Activated T-cell treated with anti-CD3 and anti-CD28 coated beads, Interleukin-2, amount 50 U/mL, for 1 hour (primary cell): ENCODE data around the gene RASSF8.

ENCODE experiments used
- DNase-seq: peaks from one replicate; pipeline ENCODE4 v3.0.0-alpha.2; 2020

Gene RASSF8

DNA sequence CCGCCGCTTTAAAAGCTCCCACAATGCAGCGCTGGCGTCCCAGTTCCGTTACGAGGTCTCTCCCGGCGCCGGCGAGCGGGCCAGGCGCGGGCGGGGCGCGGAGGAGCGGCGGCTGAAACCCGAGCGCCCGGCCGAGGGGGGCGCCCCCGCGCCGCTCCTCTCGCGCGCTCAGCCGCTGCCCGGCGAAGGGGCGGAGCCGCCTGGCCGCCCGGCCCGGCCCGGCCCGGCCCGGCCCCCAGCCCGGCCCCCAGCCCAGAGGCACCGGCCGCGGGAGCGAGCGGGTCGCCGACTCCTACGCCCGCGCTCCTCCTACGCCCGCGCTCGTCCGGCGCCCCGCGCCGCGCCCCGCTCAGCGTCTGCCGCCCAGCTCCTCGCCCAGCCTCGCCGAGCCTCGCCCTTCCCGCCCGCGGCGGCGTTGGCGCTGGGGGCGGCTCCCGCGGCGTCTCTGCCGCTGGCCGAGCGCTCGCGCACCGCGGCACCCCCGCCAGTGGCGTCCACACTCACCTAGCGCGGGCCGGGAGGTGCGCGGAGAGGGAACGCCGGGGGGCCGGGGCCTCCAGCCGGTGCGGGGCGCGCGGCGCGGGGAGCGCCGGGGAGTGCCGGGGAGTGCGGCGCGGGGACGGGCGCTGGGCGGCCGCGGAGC, at the start of gene RASSF8:
TSS of gene RASSF8 (plus strand) at position 255 of the 643 bp plus-strand sequence. CDS start 96,662 bp downstream, outside the sequence.
- peak; percentile 23 for DNase-seq

GRCh38 chr12:25914551-25914950, 43.9 kb upstream of the RASSF8 start:
- DNase-seq, result no peak

DNA sequence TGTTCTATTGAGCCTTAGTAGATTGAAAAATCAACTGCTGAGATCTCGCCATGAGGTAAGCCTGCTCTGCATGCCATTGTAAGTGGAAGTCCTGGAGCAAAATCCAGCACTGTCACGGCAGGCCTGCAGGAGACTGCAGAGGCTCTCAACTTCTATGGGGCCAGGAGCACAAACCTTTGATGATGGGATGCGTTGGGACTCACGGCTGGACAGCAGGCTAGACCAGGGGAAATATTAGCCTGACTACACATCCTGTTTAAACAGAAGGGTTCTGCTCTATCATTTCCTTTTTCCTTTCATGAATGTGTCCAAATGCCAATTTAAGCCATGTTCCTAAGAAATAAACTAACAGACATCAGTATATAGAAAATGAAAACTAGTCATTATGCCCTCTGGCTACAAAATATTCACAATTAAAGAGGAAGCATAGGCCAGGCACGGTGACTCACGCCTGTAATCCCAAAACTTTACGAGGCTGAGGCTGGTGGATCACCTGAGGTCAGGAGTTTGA, 33.9 kb upstream of the RASSF8 start:
- DNase-seq, result no peak

- no peak for DNase-seq
Measured at GRCh38 chr12:25925064-25925463, 33.4 kb upstream of the RASSF8 start.

- DNase-seq, result no peak
Measured at GRCh38 chr12:25926536-25926935, 31.9 kb upstream of the RASSF8 start.

GRCh38 chr12:25929142-25929541, 29.3 kb upstream of the RASSF8 start:
- DNase-seq, result no peak

DNA sequence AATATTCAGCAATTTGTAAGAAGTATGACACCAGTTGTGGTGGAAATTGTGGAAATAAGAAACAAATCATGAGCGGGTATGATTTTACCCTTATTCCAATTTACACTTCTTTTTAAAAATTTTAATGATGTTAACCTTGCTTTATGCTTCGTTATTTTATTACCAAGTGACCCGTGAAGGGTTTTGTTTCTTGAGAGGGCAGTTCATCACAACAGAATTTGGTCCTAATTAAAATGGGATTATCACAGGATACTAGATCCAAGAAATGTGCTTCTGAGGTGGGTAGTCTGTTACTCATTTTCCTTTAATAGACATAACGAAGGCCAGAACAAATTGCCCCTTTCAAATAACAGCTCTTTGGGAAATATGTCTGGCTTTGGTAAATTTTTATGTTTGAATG, 25.5 kb upstream of the RASSF8 start:
- DNase-seq, result no peak

GRCh38 chr12:25934456-25934855, 24.0 kb upstream of the RASSF8 start:
- DNase-seq, result no peak

DNA sequence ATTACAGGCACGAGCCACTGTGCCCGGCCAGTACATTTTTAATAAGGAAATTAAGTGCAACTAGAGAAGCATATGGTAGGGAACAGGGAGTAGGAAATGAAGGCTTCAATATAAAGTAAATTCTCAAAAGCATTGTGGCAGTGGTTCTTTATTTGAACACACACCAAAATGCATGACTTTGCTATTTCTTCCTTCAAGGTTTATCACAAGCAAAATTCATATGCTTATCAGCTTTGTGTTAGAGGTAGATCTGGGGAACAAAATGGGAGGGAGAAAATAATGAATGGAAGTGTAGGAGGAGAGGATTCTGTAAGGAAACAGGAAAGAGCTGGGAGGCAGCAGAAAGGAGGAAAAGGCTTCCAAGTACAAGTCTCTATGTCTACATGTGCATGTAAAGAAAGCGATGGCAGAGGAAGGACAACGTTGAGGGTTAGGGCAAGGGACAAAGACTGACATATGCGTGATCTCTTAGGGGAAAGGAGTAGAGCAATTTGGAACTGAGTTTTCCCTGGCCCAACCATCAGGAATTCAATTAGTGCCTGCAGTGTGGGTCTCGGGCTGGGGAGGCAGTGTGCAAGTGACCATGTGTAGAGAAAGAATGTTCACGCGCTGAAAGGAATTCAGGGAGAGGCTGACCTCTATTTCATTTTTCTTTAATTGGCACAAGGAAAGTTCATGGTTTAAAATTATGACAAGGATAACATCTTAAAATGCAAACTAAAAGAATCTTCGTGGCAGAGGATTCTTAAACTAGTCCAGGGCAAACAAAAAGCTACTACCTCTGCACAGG, 22.9 kb upstream of the RASSF8 start:
- DNase-seq, result no peak

GRCh38 chr12:25937096-25937495, 21.4 kb upstream of the RASSF8 start:
- no peak for DNase-seq

DNA sequence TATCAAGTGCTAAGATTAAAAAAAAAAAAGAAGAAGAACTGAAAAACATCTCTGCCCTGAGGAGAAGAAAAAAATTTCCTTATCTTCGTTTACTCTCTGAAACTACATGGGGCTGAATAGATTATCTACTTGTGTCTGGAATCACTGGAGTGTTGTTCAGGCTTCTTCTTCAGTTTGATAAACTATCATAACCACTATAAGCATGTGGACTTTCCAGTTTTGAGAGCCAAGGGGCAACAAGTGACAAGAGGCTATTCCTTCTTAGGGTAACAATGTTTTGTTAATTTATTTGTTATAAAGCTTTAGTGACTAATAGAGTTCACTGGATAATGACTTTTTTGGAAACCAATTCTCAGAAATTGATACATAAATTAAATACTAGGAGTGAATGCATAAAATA, 19.9 kb upstream of the RASSF8 start:
- DNase-seq, result no peak

GRCh38 chr12:25939606-25940005, 18.9 kb upstream of the RASSF8 start:
- no peak for DNase-seq

DNA sequence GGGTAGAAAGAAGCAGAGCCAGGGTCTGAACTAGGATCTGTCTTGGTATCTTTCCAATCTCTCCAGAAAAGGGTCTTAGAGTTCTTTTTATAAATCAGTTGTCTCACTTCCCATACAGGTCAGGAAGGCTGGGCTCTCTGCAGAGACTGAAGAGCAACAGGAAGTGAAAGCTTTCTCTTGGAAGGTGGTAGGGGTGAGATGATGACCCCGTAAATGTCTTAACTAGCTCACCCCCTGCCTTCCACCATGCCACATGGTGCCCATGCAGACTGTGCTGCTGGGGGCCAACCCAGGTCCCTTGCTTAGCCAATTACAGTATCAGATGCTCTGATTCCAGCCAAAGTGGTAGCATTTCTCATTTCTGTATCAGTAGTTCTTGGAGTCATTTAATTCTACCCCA, 17.6 kb upstream of the RASSF8 start:
- no peak for DNase-seq

- no peak for DNase-seq
Measured at GRCh38 chr12:25942709-25943108, 15.8 kb upstream of the RASSF8 start.

- DNase-seq, result no peak
Measured at GRCh38 chr12:25943940-25944339, 14.5 kb upstream of the RASSF8 start.

- DNase-seq, result no peak
Measured at GRCh38 chr12:25949343-25949742, 9.1 kb upstream of the RASSF8 start.

DNA sequence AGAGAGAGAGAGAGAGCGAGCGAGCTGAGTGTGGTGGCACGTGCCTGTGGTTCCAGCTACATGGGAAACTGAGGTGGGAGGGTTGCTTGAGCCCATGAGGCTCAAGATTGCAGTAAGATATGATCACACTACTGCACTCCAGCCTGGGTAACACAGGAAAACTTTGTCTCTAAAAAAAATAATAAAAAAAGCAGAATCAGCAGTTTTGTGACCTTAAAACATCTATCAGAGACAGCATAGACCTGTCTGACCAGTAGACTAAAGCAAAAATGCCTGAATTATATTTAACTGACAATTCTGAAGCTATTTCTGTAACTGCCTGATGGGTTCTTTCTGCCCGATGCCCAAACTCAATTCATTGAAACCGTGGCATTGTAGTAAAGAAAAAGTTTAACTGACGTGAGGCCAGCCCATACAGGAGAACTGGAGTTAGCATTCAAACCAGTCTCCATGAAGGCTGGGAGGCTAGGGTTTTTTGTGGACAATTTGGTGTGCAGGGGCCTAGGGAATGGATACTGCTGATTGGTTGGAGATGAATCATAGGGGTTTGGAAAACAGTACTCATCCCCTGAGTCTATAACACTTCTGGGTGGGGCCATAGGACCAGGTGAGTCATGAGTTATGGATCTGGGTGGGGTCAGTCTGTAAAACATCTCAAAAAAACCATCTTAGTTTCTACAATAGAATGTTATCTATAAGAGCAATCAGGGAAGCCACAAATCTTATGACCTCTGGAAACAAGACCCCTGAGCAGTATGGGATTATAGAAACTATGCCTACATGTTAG, 8.0 kb upstream of the RASSF8 start:
- DNase-seq, result no peak

GRCh38 chr12:25957793-25958427, 572 bp upstream of the RASSF8 start:
- DNase-seq, result no peak

DNA sequence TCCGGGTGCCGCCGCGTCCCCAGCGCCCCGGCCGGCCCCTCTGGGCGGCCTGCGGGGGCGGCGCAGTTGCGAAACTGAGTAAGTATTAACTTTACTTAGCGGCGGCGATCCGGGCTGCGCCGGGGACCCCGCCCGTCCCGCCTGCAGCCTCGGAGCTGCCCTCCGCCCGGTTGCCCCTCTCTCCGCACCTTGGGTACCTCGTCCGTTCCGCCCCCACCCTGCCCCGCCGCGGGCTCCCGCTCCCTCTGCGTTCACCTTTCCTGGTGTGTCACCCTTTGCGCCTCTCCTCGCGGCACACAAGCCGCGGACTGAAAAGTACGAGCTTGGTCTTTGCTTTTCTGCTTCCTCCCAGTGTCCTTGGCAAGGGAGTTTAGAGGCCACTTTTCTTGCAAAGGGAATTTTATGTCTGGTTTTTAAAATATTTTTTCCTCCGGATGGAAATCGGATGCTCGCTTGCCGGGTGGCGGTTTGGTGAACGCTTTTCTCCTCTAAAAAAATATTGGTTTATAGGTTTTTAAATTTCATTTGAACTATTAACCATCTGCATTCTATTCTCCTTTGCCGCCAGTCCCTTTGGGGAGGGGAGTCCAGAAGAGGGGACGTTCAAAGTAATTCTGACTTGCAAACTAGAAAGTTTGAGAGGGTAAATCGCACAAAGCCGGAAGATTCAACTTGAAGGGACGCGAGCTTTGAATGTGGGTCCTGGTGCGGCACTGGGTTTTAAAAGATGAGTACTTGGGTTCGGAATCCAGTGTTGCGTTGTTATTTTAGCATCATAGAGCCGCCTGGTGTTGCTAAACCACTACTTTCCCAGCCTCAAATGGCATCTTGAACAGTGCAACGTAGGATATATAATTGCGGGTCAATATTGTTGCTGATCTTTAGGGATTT, 834 bp downstream of the RASSF8 start:
- DNase-seq, result no peak

DNA sequence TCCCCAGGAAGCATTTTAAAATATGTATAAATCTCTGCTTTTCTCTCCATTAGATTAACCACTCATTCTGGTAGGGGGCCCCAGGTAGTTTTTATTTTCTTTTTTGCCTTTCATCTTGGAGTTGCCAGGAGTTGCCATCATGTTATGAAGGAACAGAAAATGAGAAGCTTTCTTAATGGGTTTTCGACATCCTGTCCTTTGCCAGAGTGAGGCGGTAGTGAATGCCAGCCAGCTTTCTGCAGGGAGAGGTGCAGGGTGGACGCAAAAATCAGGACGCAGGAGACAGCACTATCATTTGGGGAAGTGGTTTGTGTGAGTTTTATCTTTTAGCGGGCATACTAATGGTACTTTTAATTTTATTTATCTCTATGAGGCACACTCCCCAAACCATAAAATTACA, 1.7 kb downstream of the RASSF8 start:
- no peak for DNase-seq

GRCh38 chr12:25960961-25961360, 2.5 kb downstream of the RASSF8 start:
- no peak for DNase-seq

DNA sequence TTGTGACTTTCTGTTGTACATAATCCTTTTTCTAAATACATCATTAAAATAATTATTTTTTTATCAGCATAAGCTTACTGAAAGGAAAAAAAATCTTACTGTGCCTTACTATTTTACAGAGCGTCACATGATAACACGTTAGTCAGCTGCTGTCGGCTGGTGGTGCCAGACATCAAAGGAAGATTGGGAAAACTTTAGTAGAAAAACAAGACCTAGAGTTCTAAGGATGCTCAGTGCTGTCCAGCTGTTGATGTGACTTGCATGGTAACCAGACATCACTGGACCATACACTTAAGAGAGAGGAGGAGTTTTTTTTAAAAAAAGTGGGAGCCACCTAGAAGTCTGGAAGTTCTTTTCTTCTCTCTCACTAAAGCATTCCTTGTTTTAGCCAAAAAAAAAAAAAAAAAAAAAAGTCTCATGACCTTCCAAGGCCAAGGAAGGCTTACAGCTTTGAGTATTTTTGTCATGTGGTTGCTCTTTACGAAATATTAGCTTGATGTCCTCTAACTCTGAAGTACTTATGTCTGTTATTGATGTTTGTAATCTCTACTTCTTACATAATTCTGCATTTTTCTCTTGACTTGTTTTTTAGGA, 4.5 kb downstream of the RASSF8 start:
- DNase-seq, result no peak
